HPDE6-E6E7 (cell line): ENCODE measurements around the gene TTLL10.
"Not testable (repeated sequence)": the region's sequence is repeated elsewhere in the genome, so short reads cannot be mapped to it uniquely, and the experiment has no call there.

Experiments
- DNase-seq: peaks from one replicate; pipeline ENCODE4 v3.0.0; 2011; ENCODE audit warnings: missing footprints; ENCODE audit errors: extremely low spot score

Gene TTLL10

DNA sequence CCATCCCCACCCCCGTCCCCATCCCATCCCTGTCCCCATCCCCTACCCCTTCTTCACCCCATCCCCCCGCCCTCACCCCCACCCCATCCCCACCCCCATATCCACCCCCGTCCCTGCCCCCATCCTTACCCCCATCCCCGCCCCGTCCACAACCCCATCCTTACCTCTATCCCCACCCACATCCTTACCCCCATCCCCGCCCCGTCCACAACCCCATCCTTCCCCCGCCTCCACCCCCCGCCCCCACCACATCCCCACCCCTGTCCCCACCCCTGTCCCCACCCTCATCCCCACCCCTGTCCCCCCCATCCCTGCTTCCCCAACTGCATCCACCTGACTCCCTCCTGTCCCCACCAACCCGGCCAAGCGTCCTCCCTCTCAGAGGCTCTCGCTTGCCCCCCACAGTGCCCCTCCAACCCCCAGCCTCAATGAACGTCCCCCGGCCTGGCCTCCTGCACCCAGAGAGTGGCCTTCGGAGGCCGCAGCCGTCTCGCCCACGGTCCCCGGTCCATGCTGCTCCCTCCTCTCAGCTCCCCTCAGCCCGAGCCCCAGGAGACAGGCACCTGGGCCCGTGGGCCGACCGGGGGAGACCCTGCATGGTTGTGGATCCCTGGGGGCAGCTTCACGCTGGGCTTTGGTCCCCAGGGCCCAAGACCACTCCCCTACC is 32.3 kb upstream of the TTLL10 start:
- no peak for DNase-seq

DNA sequence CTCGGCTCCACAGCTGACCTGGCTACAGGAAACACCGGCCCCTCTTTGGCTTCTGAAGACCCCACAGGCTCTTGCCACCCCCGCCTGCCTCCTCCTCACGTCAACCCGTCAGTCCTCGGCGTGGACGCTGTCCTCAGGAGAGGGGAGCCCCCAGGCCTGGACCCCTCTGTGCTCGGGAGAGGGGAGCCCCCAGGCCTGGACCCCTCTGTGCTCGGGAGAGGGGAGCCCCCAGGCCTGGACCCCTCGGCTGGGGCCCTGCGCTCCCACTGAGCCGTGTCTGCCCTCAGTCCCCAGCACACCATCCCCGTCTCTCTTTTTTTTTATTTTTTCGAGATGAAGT is 31.8 kb upstream of the TTLL10 start:
- DNase-seq, result no peak

DNA sequence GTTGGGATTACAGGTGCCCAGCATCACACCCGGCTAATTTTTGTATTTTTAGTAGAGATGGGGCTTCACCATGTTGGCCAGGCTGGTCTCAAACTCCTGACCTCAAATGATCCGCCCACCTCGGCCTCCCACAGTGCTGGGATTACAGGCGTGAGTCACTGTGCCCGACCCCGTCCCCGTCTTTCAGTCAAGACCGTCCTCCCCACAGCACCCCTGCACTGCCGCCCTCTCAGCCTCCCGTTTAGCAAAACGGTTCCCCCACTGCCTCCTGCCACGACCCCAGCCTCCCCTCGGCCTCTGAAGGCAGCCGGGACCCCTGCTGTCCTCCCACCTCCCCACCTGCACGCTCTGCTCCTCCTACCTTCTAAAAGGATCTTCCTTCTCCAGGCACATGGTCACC is 31.3 kb upstream of the TTLL10 start:
- not testable (repeated sequence) for DNase-seq

DNA sequence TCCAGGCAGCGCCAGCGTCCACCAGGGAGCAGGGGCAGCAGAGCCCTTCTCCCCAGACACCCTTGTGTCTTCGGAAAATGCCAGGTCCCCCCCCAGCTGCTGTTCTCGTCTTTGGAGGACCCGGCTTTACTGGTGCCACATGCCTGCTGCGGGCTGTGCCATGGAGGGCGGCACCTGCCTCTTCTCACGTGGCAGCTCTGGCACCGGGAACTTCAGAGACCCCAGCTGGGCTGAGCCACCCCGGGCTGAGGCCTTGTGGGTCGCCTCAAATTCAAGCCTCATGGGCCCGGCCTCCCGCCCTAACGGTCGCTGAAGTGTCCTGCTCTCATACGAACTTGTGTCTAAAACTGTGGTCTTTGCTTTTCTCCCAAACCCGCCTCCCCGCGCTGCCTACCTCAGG is 30.8 kb upstream of the TTLL10 start:
- no peak for DNase-seq

DNA sequence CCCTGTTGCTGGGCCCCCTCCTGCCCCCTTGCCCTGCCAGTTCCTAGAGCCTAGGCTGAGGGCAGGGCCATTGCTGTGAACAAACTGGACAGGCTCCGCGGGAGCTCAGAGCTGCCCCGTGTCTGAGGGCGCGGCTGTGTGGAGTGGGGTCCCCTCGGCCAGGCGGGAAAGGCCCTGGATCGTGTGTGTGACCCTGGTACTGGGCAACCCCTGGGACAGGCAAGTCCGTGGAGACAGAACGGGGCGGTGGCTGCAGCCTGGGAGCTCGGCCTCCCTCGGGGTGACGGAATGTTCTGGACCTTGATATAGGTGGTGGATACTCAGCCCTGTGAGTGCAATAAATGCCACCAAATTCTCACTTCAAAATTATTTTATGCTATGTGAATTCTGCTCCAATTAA is 30.0 kb upstream of the TTLL10 start:
- DNase-seq, result no peak

DNA sequence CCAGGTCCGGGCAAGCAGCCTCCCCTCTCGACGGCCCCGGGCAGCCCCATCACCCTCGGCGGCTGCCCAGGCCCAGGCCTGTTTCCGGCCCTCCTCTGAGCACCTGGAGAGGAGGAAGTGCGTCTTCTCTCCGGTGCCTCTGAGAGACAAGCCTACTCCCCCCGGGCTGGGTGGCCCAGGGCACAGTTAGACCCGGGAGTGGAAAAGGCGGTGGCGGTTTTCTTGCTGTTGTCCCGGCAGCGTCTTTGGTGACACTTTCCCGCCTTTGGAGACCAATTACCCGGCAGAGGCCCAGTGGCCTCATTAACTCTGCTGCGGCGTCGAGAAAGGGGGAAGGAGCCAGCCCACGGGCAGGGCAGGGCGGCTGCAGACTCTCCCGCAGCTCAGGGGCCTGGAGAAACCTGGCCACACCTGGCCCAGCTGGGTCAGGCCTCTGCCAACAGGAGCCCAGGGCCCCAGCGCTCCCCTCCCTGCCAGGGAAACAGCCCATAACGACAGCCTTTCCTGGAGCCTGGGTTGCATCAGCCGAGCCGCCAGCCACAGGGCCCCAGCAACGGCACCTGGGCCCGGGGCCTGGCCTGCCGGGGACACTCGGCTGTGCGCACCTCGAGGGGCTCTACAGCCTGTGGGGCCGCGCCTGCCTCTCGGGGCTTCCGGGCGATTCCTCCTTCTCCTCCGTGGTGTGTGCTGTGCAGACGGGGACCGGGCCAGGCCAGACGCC is 29.4 kb upstream of the TTLL10 start:
- no peak for DNase-seq

DNA sequence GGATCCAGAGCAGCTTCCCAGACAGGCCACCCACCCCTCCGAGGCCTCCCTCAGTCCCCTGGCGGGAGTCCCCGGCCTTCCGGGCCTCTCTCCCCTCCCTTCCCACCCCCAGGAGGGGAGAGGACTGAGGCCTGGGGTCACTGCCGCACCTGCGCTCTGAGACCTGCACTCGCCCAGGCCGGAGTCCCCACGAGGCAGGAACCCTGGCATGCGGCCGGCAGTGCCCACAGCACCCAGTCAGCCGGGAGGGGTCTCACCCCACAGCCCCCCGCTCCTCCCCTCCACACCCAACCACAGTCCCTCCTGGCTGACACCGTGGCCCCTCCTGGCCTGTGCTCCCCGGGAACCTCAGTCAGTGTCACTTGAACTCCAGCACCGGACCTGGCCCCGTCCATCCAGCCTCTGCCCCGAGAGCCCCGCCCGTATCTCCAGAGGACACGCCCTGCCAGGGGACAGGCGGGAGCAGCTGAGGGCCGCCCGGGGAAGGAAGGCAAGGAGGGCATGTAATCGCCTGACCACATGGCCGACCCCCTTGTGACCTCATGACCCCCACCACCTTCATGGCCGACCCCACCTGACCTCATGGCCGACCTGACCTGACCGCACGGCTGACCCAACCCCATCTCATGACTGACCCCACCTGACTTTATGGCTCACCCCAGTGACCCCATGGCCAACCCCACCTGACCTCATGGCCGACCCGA is 28.7 kb upstream of the TTLL10 start:
- no peak for DNase-seq

DNA sequence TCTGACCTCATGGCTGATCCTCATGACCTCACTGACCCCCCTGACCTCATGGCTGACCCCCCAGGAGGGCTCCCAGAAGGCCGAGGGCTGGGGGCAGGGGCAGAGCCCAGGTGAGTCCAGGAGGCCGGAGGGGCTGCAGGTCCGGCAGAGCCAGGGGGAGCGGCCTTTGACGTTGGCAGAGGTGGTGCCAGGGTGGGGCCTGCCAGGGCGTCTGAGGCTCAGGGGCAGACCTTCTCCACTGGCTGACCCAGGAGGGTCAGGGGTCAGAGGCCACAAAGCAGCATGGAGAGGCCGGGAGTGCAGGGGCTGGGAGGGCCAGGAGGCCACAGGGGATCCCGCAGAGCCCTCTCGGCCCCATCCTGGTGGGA is 28.1 kb upstream of the TTLL10 start:
- no peak for DNase-seq

DNA sequence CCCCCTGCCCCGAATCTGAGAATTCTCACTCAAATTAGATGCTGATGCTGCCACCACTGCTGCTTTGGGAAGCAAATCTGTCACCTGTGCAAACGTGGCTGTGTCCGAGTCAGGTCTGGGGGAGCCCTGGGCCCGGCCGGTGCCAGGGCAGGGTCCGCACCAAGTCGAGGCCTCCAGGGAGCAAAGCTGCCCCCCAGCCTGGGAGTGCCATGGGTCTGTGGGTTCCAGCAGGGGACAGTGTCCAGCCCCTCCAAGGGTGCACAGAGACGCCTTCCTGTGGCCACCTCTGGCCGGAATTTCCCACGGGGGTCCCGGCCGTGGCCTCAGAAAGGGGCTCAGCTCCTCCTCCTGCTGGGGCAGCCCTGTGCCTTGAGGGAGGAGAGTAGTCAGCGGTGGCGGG is 27.7 kb upstream of the TTLL10 start:
- DNase-seq, result no peak

DNA sequence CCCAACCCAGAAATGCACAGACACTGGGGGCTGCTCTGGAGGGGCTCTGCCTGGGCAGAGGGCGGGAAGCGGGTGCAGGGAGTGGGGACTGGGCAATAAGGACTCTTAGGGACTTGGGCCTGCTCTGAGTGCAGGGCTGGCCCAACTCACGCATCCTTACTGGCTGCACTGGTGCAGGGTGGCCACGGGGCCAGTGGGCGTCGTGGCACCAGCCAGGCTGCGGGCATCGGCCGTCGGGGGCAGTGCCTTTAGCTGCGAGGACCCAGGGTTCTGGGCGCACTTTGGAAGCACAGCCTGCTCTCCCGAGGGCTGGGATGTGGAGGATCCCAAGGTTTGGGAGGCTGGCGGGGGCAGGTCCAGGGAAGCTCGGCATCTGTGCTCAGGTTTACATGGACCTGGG is 27.1 kb upstream of the TTLL10 start:
- no peak for DNase-seq

DNA sequence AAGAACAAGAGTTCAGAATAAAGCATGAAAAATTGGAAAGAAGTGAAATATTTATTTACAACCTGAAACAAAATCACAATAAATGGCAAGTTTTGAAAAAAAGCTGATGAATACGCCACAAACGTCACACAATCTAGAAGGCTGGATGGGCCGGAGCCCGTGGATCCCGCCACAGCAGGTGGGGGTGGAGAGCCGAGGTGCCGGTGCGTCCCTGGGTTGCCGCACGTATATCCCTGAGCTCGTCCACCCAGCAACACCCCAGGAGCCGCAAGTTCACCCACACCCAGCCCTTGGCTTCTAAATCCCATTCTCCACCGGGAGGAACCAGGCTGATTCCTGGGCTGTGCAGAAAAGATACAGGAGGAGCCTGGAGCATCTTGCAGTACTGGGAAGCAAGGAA is 25.6 kb upstream of the TTLL10 start:
- no peak for DNase-seq

DNA sequence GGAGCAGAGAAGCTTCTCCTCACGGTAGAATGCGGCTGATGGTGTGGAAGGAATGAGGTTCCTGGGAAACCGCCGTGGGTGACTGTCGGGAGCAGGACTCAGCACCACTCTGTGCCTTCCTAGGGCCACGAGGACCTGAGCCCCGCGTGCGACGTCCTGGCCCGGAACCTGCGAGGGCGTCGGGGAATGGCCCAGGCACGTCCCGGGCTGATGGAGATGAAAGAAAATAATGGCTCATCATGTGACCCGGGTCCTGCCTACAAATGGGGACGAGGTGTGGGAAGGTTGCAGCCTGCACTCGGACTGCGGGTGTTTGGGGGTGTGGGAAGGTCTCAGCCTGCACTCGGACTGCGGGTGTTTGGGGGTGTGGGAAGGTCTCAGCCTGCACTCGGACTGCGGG is 25.1 kb upstream of the TTLL10 start:
- DNase-seq, result no peak

DNA sequence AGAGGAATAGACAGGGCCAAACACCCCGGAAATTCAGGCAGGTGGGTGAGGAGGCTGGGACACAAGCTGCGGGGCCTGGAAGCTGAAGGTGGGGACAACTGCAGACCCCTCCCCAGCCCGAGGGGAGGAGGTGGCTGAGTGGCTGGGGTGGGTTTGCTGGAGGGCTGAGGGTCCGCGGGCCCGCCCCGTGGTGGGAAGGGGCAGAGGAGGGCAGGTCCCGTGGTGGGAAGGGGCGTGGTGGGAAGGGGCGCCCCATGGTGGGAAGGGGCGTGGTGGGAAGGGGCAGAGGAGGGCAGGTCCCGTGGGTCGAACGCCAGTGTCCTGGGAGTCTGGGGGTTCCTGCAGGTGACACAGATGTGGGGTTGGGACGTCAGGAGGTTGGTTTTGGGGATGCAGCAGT is 24.3 kb upstream of the TTLL10 start:
- no peak for DNase-seq

DNA sequence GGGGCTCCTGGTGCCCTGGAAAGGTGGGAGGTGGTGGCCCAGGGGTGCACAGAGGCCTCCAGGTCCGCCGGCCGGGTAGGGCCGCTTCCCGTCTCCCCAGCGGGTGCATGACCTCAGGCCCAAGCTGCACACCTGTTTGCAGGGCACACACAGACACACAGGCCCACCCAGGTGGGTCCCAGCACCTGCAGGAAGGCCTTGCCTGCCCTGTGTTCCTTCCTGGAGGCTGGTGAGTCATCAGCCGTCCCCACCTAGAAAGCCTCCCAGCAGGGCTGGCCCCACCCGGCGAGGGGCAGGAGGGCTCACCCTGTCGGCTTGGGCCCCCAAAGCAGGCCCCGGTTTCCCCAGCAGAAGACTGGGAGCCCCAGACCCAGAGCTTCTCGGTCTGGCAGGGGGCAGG is 23.6 kb upstream of the TTLL10 start:
- DNase-seq, result no peak

DNA sequence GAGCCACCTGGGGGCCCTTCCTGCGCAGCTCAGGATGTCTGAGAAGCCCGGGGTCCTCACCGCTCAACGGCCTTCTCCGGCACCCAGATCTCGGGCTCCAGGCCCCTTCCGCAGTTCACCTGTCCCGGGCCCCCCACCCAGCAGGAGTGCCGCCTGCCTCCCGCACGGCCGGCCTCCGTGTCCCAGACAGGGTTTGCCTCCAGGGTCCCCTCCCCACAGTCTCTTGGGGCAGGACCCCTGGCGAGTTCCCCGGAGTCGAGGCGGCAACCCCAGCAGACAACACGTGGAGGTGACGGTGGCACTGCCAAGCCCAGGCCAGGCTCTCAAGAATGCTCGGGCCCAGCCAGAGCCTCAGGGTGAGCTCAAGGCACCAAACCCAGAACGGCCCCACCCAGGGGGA is 22.4 kb upstream of the TTLL10 start:
- DNase-seq, result no peak

DNA sequence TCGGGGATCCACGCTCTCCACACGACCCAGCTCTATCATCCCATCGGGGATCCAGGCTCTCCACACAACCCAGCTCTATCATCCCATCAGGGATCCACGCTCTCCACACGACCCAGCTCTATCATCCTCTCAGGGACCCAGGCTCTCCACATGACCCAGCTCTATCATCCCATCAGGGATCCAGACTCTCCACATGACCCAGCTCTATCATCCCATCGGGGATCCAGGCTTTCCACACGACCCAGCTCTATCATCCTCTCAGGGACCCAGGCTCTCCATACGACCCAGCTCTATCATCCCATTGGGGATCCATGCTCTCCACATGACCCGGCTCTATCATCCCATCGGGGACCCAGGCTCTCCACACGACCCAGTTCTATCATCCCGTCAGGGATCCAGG is 21.2 kb upstream of the TTLL10 start:
- DNase-seq, result not testable (repeated sequence)

DNA sequence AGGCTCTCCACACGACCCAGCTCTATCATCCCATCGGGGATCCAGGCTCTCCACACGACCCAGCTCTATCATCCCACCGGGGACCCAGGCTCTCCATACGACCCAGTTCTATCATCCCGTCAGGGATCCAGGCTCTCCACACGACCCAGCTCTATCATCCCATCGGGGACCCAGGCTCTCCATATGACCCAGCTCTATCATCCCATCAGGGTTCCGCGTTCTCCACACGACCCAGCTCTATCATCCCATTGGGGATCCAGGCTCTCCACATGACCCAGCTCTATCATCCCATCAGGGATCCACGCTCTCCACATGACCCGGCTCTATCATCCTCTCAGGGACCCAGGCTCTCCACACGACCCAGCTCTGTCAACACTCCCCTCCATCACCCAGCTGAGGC is 20.5 kb upstream of the TTLL10 start:
- DNase-seq, result not testable (repeated sequence)

DNA sequence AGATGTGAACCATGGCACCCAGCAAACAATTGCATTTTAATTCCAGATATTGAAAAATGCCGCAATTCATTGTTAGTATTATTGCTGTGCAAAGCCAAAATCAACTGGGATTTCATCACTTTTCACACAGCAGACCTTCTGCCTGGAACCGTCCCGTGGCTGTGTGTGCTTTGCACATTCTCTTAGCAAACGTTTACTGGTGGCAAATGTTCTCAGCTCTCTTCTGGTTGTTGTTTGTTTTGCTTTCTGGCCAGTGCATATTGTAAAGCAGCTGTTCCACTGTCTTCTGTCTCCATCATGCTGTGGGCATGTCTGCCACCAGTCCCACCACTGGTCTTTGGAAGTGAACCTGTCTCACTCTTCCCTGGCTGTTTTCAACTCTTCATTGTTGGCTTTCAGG is 19.8 kb upstream of the TTLL10 start:
- no peak for DNase-seq

DNA sequence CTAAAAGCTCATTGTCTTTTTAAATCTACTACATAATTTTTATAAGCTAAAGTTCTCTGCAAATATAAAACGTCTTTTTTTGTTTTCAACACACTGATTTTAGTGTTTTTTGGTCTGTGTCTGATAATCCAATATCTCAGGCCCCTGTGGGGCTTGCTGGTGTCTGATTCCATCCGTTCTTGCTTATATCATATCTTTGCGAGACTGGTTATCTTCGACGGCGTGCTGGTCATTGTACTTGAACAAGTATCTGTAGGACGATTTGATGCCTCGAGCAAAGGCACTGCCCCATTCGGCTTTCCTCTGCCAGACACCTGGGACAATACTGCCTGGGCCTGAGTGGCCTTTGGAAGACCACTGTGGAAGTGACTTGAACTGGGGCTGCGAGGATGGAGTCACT is 18.4 kb upstream of the TTLL10 start:
- DNase-seq, result no peak

DNA sequence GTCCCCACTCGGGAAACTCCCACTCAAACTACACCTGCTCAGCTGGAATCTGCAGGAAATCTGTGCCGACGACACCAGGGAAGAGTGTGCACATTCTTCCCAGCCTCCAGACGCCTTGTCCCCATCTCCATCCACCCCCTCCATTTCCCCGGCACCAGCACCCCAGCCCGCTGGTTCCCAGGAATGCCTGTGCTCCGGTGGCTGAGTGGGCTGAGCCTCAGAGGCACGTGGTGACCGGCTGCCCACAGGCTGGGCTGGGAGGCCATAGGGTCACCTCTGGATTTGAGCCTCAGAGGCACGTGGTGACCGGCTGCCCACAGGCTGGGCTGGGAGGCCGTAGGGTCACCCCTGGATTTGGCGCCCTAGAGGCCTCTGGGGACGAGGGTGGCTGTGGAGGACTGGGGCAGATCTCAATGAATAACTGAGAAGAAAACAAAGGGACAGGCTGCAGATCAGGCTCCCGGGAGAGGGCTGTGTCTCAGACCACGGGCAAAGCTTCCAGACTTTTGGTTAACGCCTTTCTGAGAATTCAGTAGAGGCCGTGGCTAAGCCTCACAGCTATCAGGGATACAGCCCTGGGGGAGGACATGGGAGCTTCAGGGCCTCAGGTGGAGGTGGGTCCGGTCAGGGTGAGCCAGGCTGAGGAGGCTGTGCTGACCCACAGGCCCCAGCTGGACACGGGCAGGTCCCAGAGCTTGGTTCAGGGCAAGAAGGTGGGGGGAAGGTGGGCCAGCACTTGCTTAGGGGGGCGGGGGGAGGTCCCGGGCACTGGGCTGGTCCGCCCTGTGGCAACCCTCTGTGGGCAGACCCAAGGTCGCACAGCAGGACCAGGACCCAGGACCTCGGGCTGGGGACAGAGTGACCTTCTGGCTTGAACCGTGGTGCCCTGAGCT is 17.3 kb upstream of the TTLL10 start:
- DNase-seq, result no peak

DNA sequence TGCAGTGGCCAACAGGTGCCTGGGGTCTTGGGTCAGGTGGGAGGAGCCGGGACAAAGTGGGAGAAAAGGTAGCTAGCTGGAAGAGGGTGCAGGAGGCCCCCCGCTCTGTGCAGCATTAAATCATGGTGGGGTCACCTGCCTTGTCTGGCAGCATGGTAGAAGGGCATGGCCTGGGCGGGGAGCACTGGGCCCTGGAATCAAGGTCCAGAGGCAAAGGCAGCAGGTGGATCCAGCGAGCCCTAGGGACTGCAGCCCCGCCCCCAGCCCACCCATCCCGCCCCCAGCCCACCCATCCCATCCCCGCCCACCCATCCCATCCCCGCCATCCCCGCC is 16.7 kb upstream of the TTLL10 start:
- no peak for DNase-seq

DNA sequence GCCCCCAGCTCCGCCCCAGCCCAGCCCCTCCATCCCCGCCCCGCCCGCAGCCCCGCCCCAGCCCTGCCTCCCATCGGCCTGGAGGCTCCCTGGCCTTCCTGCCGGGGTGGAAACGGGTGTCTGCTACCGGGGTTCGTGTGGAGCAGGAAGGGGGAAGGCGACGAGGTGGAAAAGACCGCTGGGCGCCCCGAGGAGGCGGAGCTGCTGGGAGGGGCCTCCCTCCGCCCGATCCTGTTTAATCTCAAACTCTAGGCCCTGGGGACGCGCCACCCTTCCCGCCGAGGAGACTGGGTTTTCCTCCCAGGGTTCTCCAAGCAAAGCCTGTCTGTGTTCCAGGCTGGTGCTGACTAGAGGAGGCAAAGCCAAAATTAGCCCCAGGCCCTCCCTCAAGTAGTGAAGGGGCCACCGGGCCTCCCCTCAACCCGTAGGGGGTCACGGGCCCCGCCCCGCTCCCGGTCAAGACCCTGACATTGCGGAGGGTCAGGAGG is 16.2 kb upstream of the TTLL10 start:
- DNase-seq, result peak; percentile 95
